Measurements from ENCODE around the gene MTOR.
"Not testable (repeated sequence)": the region's sequence is repeated elsewhere in the genome, so short reads cannot be mapped to it uniquely, and the experiment has no call there.

- not testable (repeated sequence) for TF ChIP-seq CTCF, POLR2A, EP300 (IDR thresholded peaks at IDR 0.05)
Observed at GRCh38 chr1:11073398-11073797, 189.0 kb downstream of the MTOR start.
